HepG2 (cell line): ENCODE measurements around the gene UGGT1. TPM values are rescaled to one million over a fixed set of nuclear protein-coding genes. Genes with fewer than 3 reads are reported as not detected.

Experiments used
- BRF2 ChIP-seq: sonication (generic); formaldehyde crosslinking; IDR thresholded peaks from 2 replicates; pipeline ENCODE4 v1.8.1; 2022; ENCODE audit warnings: mild to moderate bottlenecking, missing genetic modification reagents
- DMAP1 ChIP-seq: IDR thresholded peaks from 2 replicates; pipeline ENCODE4 v1.6.1; 2016
- DNMT1 ChIP-seq: sonication (generic); formaldehyde crosslinking; IDR thresholded peaks from 2 replicates; pipeline ENCODE4 v1.5.1; 2020; ENCODE audit warnings: mild to moderate bottlenecking, missing genetic modification reagents
- FUBP1 ChIP-seq: sonication (generic); formaldehyde crosslinking; IDR thresholded peaks from 2 replicates; pipeline ENCODE4 v1.5.1; 2020; ENCODE audit warnings: missing genetic modification reagents, mild to moderate bottlenecking, borderline replicate concordance
- HBP1 ChIP-seq: IDR thresholded peaks from 2 replicates; pipeline ENCODE4 v1.6.1; 2016; ENCODE audit warnings: low read depth, control low read depth
- HDAC1 ChIP-seq: sonication (generic); formaldehyde crosslinking; IDR thresholded peaks from 2 replicates; pipeline ENCODE4 v1.5.1; 2020; ENCODE audit warnings: mild to moderate bottlenecking, missing genetic modification reagents
- HINFP ChIP-seq: sonication (generic); formaldehyde crosslinking; IDR thresholded peaks from 2 replicates; pipeline ENCODE4 v1.4.0; 2020; ENCODE audit warnings: low read depth, mild to moderate bottlenecking, missing genetic modification reagents
- HNRNPUL1 ChIP-seq: fragments of 200-400 bp; formaldehyde crosslinking; IDR thresholded peaks from 2 replicates; pipeline ENCODE4 v1.6.1; 2017; ENCODE audit warnings: low read depth, mild to moderate bottlenecking, low read length, moderate library complexity
- KDM2A ChIP-seq: sonication (generic); formaldehyde crosslinking; IDR thresholded peaks from 2 replicates; pipeline ENCODE4 v1.4.0; 2020; ENCODE audit warnings: low read depth, missing genetic modification reagents, borderline replicate concordance
- KLF12 ChIP-seq: sonication (generic); formaldehyde crosslinking; IDR thresholded peaks from 2 replicates; pipeline ENCODE4 v1.4.0; 2020; ENCODE audit warnings: missing genetic modification reagents, borderline replicate concordance
- KMT2A ChIP-seq: sonication (generic); formaldehyde crosslinking; IDR thresholded peaks from 2 replicates; pipeline ENCODE4 v1.4.0; 2020; ENCODE audit warnings: missing genetic modification reagents
- MBD4 ChIP-seq: IDR thresholded peaks from 2 replicates; pipeline ENCODE4 v1.6.1; 2012; ENCODE audit warnings: low read length, inconsistent platforms, borderline replicate concordance
- NONO ChIP-seq, 2 experiments: fragments of 450-650 bp in 1 of 2; sonication (generic) in 1 of 2; formaldehyde crosslinking in 1 of 2; IDR thresholded peaks in 1 of 2; conservative IDR thresholded peaks in 1 of 2; 2 replicates each; pipeline versions ENCODE4 v1.6.1 to v1.8.0; 2017 to 2022; ENCODE audit warnings: mild to moderate bottlenecking in 1 of 2, missing genetic modification reagents in 1 of 2, moderate library complexity in 1 of 2
- SALL1 ChIP-seq: sonication (generic); formaldehyde crosslinking; IDR thresholded peaks from 2 replicates; pipeline ENCODE4 v1.8.0; 2022; ENCODE audit warnings: mild to moderate bottlenecking, missing genetic modification reagents
- SMAD3 ChIP-seq: sonication (generic); formaldehyde crosslinking; IDR thresholded peaks from 2 replicates; pipeline ENCODE4 v1.4.0; 2020; ENCODE audit warnings: missing genetic modification reagents
- SNAI1 ChIP-seq: sonication (generic); formaldehyde crosslinking; IDR thresholded peaks from 2 replicates; pipeline ENCODE4 v1.5.0; 2020; ENCODE audit warnings: mild to moderate bottlenecking, missing genetic modification reagents, borderline replicate concordance
- SOX5 ChIP-seq: IDR thresholded peaks from 2 replicates; pipeline ENCODE4 v1.6.1; 2016; ENCODE audit warnings: borderline replicate concordance
- TCF7 ChIP-seq: sonication (generic); IDR thresholded peaks from 2 replicates; pipeline ENCODE4 v1.6.1; 2016; ENCODE audit warnings: antibody characterized with exemption, low read depth
- TRAFD1 ChIP-seq: sonication (generic); formaldehyde crosslinking; IDR thresholded peaks from 2 replicates; pipeline ENCODE4 v1.5.1; 2020; ENCODE audit warnings: missing genetic modification reagents, mild to moderate bottlenecking, borderline replicate concordance
- ZBTB3 ChIP-seq: sonication (generic); formaldehyde crosslinking; IDR thresholded peaks from 2 replicates; pipeline ENCODE4 v1.4.0; 2020; ENCODE audit warnings: low read depth, mild to moderate bottlenecking, moderate library complexity, missing genetic modification reagents, borderline replicate concordance
- ZBTB8A ChIP-seq: sonication (generic); formaldehyde crosslinking; IDR thresholded peaks from 2 replicates; pipeline ENCODE4 v1.4.0; 2020; ENCODE audit warnings: mild to moderate bottlenecking, low read depth, missing genetic modification reagents, borderline replicate concordance
- polyA plus RNA-seq, 8 experiments: library from polyadenylated mRNA; depleted of rRNA in 3 of 8; stranded (reverse) in 7 of 8; unstranded in 1 of 8; fragments of >200 nt; fragmentation: Illumina TruSeq in 4 of 8; extraction: Trizol in 4 of 8; gene quantifications; 2 replicates each; pipeline versions ENCODE4 v1.2.1 to v1.2.3, GENCODE V29; 2011 to 2016; ENCODE audit warnings: low read depth in 4 of 8, missing spikeins in 1 of 8, mixed read lengths in 1 of 8; ENCODE audit not compliant: insufficient read depth in 1 of 8
- total RNA-seq, 5 experiments: library from RNA; depleted of rRNA; stranded (reverse); fragments of >200 nt; fragmentation: Illumina TruSeq; extraction: Trizol; gene quantifications; 2 replicates each; pipeline ENCODE4 v1.2.3, GENCODE V29; 2016; ENCODE audit warnings: low read depth in 1 of 5

UGGT1 gene
- total and polyA plus RNA-seq, 2 of the 13 experiments (the other 11 are each of a cell fraction or from before 2014, with no cell fraction given): 35.8 to 83.2 TPM

- TF ChIP-seq TRAFD1 (CRISPR knock-in tag): no peak
- no peak for TF ChIP-seq DNMT1 (CRISPR knock-in tag)
- no peak for TF ChIP-seq ZBTB3 (CRISPR knock-in tag)
- TF ChIP-seq NONO (IDR thresholded peaks at IDR 0.05): no peak
- peak; percentile 94 for TF ChIP-seq NONO (CRISPR knock-in tag; conservative IDR thresholded peaks at IDR 0.05)
- peak; percentile 56; the same call in 1 of the 2 replicates for TF ChIP-seq KMT2A (CRISPR knock-in tag)
- peak; percentile 94 for TF ChIP-seq HDAC1 (CRISPR knock-in tag)
- peak; percentile 91 for TF ChIP-seq DMAP1 (CRISPR knock-in tag)
- TF ChIP-seq KLF12 (CRISPR knock-in tag): no peak
- TF ChIP-seq HBP1 (CRISPR knock-in tag): peak; percentile 77
- peak; percentile 93; the same call in 1 of the 2 replicates for TF ChIP-seq MBD4
- no peak for TF ChIP-seq SNAI1 (CRISPR knock-in tag)
- peak; percentile 36; the same call in 1 of the 2 replicates for TF ChIP-seq HINFP (CRISPR knock-in tag)
- TF ChIP-seq FUBP1: peak; percentile 20; the same call in 1 of the 2 replicates
- TF ChIP-seq KDM2A (CRISPR knock-in tag): peak; percentile 51
- no peak for TF ChIP-seq ZBTB8A
- TF ChIP-seq SMAD3 (CRISPR knock-in tag): peak; percentile 94
- TF ChIP-seq TCF7: peak; percentile 100
- TF ChIP-seq BRF2 (CRISPR knock-in tag): peak; percentile 68
- TF ChIP-seq SOX5: peak; percentile 99
- peak; percentile 99 for TF ChIP-seq SALL1 (CRISPR knock-in tag)
- TF ChIP-seq HNRNPUL1: peak; percentile 84
Observed at GRCh38 chr2:128169933-128170709, 79.1 kb downstream of the UGGT1 start (continued).
